GM03348 (cell line): ENCODE results near the gene TMEM204.

ENCODE experiments used
- DNase-seq: peaks from one replicate; pipeline ENCODE4 v3.0.0; 2012; ENCODE audit warnings: low spot score

TMEM204 gene

DNA sequence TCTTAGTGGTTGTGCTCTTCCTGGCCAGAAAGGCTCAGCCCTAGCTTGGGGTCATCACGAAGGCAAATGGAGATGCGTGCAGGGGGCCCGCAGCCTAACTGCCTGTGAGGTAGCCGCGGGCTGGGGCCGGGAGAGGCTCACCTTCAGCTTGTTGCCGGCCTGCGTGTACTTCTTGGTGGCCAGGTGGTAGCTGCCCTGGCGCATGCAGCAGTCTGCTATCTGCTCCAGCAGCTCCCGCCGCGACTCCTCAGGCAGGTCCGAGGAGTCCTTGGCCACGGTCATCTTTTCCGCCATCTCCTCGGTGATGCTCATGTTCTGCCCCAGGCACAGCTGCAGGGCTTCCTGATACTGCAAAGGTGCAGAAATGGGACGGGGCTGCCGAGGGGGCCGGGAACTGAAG is 13.0 kb upstream of the TMEM204 start:
- no peak for DNase-seq

- no peak for DNase-seq
Observed at GRCh38 chr16:1523581-1524245, 9.8 kb upstream of the TMEM204 start.

- DNase-seq, result no peak
Observed at GRCh38 chr16:1524366-1524765, 9.1 kb upstream of the TMEM204 start.

GRCh38 chr16:1525871-1526607 is 7.4 kb upstream of the TMEM204 start:
- no peak for DNase-seq

DNA sequence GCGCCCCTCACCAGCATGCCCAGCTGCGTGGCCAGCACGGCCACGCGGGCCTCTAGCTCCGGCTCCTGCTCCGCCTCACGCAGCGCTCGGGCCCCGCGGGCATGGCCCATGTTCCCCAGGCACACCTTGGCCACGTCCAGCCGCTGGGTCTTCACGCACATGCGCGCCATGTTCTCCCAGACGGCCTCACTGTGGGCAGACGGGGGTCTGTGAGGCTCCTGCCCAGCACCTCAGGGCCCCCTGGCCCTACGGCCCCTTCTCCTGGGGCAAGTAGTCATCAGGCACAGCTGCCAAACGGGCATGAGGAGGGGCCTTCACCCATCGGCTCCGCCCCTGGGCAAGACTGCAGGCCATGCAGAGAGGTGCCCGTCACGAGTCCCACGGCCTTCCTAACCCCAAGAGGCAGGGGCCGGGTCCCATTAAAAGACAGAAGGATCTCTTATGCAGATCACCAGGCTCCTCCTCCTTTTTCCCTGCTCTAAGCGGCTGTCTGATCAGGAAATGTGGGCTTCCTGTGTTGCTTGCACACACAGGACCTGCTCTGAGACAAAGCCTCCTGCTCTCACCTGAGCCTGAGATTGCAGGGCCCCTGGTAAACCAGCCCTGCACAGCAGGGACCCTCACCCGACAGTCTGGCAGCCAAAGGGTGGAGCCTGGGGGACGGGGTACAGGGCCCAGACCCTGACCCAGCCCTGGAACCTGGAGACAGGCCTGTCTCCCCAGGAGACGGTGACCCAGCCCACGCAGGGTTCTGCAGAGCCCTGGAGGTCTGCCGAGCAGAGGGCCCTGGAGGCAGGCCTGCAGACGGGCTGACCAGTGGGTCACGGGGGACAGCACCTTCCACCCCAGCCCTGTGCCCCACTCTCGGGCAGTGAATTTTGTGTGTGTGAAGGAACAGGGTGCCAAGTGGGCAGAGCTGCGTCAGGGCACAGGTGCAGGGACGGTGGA is 6.6 kb upstream of the TMEM204 start:
- no peak for DNase-seq

DNA sequence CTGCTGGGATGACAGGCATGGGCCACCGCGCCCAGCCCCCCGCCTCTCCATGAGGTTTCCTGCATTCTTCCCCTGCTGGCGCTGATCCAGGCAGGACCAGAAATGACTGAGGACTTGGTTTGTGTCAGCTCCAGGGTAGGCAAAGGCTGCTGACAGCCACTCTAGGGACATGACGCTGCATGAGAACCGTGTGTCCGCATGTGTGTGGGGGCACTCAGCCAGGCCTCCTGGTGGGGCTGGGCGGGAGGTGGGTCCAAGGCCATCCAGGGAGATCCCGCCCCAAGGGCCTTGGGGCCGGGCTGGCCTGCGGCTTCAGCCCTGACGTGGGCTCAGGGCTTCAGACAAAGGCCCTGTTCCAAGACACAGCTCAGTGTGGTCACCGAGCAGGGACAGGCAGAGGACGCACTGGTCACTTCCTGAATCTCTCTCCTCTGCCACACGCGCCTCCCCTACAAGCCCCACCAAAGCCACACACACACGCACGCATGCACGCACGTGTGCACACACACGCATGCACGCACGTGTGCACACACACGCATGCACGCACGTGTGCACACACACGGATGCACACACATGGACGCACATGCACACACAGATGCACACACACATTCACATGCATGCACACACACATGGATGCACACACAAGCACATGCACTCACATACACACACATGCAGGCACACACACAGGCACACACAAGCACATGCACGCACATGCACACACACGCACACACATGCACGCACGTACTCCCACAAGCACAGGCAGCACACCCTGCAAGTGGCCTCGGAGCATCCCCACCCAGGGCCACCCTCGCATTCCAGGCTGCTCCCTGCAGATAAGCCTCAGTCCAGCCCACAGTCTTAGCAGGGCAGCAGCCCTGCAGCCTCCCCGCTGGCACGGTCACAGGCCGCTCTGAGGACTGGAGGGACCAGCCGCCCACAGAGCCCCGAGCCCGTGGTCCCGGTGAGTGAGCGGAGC is 5.3 kb upstream of the TMEM204 start:
- no peak for DNase-seq

GRCh38 chr16:1528921-1529537 is 4.4 kb upstream of the TMEM204 start:
- DNase-seq, result no peak

GRCh38 chr16:1530349-1530882 is 3.0 kb upstream of the TMEM204 start:
- DNase-seq, result no peak

- DNase-seq, result peak; percentile 92
Observed at GRCh38 chr16:1530883-1531637, 2.4 kb upstream of the TMEM204 start.

GRCh38 chr16:1531638-1531910 is 1.9 kb upstream of the TMEM204 start:
- no peak for DNase-seq

DNA sequence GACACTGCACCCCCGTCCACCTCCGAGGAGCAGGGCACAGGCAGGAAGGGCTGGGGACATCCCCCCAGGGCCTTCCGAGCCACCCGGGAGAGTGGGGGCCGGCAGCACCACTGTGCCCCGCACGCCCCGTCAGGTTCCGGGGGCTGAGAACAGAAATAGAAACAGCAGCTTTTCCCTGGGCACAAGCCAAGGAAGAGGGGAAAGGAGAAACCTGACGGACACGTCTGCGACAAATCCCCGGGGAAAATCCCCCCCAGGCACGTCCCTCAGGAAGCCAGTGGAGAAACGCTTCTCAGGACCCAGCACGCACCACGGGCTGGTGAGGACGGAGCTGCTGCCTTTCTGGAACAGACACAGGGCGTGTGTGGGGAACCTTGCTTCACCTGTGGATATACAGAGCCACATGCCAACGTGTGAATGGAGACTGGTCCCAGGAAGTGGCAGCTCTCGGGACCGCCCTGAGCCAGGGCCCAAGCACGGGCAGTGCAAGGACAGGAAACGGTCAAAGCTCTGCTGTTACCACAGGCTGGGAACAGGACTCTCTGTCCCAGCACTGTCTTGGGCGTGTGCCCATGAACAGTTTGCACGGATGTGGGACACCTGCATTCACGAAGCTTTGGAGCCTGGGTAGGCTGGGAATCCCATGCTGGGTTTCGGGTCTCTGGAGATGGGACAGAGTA is 1.2 kb upstream of the TMEM204 start:
- peak; percentile 37 for DNase-seq

- no peak for DNase-seq
Observed at GRCh38 chr16:1532771-1533170, 695 bp upstream of the TMEM204 start.

DNA sequence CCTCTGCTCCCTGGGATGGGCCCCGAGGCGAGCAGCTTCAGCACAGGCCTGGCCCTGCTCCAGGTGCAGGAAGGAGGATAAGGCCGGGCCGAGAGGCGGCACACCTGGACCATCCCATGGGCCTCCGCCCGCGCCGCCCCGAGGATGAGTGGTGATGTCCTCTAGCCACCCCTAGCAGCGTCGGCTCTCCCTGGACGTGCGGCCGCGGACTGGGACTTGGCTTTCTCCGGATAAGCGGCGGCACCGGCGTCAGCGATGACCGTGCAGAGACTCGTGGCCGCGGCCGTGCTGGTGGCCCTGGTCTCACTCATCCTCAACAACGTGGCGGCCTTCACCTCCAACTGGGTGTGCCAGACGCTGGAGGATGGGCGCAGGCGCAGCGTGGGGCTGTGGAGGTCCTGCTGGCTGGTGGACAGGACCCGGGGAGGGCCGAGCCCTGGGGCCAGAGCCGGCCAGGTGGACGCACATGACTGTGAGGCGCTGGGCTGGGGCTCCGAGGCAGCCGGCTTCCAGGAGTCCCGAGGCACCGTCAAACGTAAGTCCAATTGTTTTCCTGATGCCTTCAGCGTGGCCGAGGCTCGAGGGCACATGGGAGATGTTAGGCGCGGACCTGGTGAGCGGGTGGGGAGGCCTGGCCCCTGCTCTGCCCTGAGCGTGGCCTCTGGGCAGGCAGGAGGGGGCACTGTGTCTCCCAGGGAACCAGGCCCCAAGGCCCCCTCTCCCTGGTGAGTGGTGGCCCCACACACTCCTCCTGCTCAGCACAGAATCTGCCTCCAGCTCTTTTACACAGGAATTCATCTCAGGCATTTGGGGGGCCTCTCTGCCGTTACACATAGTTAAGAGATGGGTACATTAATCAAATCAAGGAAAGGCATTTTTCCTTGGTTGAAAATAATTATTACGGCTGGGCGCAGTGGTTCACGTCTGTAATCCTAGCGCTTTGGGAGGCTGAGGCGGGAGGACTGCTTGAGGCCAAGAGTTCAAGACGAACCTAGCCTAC is 855 bp downstream of the TMEM204 start:
- peak; percentile 68 for DNase-seq

- DNase-seq, result no peak
Observed at GRCh38 chr16:1535391-1536291, 2.2 kb downstream of the TMEM204 start.

DNA sequence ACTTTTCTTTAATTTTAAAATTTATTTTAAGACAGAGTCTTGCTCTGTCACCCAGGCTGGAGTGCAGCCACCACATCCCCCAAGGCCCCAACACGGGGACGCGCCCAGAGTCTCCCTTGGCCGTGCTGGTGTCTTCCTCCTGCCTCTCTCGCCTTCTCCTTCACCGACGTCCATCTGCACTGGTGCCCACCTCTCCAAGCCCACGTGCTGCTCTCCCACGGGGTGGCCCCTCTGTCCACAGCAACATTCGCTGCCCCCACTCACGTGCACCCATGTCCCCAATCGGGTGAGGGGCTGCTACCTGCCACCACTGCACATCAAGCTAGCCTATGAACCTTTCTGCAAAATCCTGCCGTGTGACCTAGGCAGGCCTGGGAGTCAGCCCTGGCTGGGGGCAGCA is 3.1 kb downstream of the TMEM204 start:
- no peak for DNase-seq

GRCh38 chr16:1537138-1537577 is 3.7 kb downstream of the TMEM204 start:
- no peak for DNase-seq

GRCh38 chr16:1537763-1538289 is 4.4 kb downstream of the TMEM204 start:
- DNase-seq, result no peak
